DOHH2 (cell line): ENCODE results near the gene KLHL30.

ENCODE experiments used
- H3F3A ChIP-seq: fragments of 200-600 bp; sonication (generic), shearing (Covaris generic); 2 replicates; pipeline ENCODE4 v1.6.0; 2016; ENCODE audit warnings: antibody characterized with exemption, mild to moderate bottlenecking; ENCODE audit not compliant: control insufficient read depth, insufficient read depth
- H3K27ac ChIP-seq: fragments of 200-600 bp; sonication (generic); 2 replicates; pipeline ENCODE4 v1.5.1; 2014; ENCODE audit warnings: low read depth, mild to moderate bottlenecking, low read length, moderate library complexity
- H3K27me3 ChIP-seq: fragments of 200-600 bp; sonication (generic); 2 replicates; pipeline ENCODE4 v1.6.1; 2014; ENCODE audit warnings: mild to moderate bottlenecking, low read length, mixed read lengths; ENCODE audit not compliant: control insufficient read depth
- H3K36me3 ChIP-seq: fragments of 200-600 bp; sonication (generic); 2 replicates; pipeline ENCODE4 v1.6.1; 2014; ENCODE audit warnings: mild to moderate bottlenecking, low read length, moderate library complexity, mixed read lengths; ENCODE audit not compliant: control insufficient read depth
- H3K4me1 ChIP-seq: fragments of 200-600 bp; sonication (generic); 2 replicates; pipeline ENCODE4 v1.6.1; 2014; ENCODE audit warnings: mild to moderate bottlenecking, low read length, mixed read lengths; ENCODE audit not compliant: control insufficient read depth
- H3K4me2 ChIP-seq: fragments of 200-600 bp; sonication (generic); 2 replicates; pipeline ENCODE4 v1.6.0; 2014; ENCODE audit warnings: mild to moderate bottlenecking, low read length, moderate library complexity
- H3K4me3 ChIP-seq: fragments of 200-600 bp; sonication (generic); 2 replicates; pipeline ENCODE4 v1.5.1; 2014; ENCODE audit warnings: mild to moderate bottlenecking, low read length, mixed read lengths
- H3K79me2 ChIP-seq: fragments of 200-600 bp; sonication (generic); 2 replicates; pipeline ENCODE4 v1.6.1; 2014; ENCODE audit warnings: mild to moderate bottlenecking, low read length, mixed read lengths; ENCODE audit not compliant: control insufficient read depth
- H3K9me2 ChIP-seq: fragments of 200-600 bp; sonication (generic); replicated peaks from 2 replicates; pipeline ENCODE4 v1.6.1; 2014; ENCODE audit warnings: mild to moderate bottlenecking, low read length, mixed read lengths; ENCODE audit not compliant: control insufficient read depth
- H3K9me3 ChIP-seq: fragments of 200-600 bp; sonication (generic); 2 replicates; pipeline ENCODE4 v1.6.1; 2014; ENCODE audit warnings: antibody characterized with exemption, low read length, mixed read lengths; ENCODE audit not compliant: control insufficient read depth, insufficient read depth
- H4K20me1 ChIP-seq: fragments of 200-600 bp; sonication (generic); 2 replicates; pipeline ENCODE4 v1.6.0; 2014; ENCODE audit warnings: low read depth, mild to moderate bottlenecking, antibody characterized with exemption, low read length, moderate library complexity; ENCODE audit not compliant: control insufficient read depth, insufficient read depth
- EZH2phosphoT487 ChIP-seq: fragments of 200-600 bp; sonication (generic); IDR thresholded peaks from 2 replicates; pipeline ENCODE4 v1.6.1; 2017; ENCODE audit warnings: borderline replicate concordance, mild to moderate bottlenecking, antibody characterized with exemption, low read length, moderate library complexity, mixed read lengths
- TF ChIP-seq, protein P1 (sequence below): fragments of 200-600 bp; sonication (generic); IDR thresholded peaks from one replicate; pipeline ENCODE4 v1.5.1; 2014; ENCODE audit warnings: antibody characterized with exemption, mild to moderate bottlenecking, low read depth, low read length; ENCODE audit not compliant: poor library complexity, severe bottlenecking

Gene KLHL30

DNA sequence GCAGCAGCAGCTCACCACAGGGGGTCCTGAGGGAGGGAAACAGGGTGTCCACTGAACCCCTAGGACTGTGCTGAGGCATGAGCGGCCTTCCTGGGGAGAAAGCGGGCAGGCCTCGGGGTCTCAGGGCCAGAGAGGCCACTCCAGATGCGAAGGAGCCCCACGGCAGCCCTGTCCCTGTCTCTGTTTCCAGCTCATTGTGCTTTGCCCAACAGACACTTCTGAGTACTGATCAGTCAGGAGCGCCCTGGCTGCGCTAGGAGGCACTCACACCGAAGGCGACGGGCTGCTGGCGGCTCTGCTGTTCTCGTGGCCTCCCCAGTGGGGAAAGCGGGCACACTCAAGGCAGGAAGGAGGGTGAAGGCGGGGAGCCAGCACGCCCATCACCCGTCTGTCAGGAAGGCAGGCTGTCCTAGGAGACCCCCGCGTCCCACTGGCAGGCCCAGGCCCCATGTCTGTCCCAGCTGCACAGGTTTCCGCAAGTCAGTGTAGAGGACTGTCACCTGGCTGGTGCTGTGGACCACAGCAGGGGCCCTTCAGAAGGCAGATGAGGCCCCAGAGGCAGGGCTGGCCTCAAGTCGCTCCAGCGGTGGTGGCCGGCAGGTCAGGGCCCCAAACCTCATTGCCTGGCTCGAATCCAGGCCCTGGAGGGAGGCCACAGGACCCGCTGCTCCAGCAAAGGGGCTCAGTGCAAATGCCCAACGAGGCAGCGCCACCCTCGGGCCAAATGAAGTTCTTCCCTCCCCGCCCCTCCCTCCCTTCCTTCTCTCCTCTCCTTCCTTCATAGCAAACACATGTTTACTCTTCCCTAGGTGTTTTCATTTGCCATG is 31.6 kb upstream of the KLHL30 start:
- peak overlapping the region; percentile 97 for H3K4me2 ChIP-seq
- H3K9me2 ChIP-seq, result no peaks in the 10 kb centered on the region
- no peaks in the 10 kb centered on the region for H3K79me2 ChIP-seq
- peaks cover 47% of the 10 kb centered on the region for H3K4me1 ChIP-seq
- peak overlapping the region; percentile 73 for H3K4me3 ChIP-seq
- H3K27ac ChIP-seq, result peak overlapping the region; percentile 89
- H3K9me3 ChIP-seq, result no peaks in the 10 kb centered on the region
- H3F3A ChIP-seq, result peaks cover 16% of the 10 kb centered on the region
- TF ChIP-seq, protein P1, sequence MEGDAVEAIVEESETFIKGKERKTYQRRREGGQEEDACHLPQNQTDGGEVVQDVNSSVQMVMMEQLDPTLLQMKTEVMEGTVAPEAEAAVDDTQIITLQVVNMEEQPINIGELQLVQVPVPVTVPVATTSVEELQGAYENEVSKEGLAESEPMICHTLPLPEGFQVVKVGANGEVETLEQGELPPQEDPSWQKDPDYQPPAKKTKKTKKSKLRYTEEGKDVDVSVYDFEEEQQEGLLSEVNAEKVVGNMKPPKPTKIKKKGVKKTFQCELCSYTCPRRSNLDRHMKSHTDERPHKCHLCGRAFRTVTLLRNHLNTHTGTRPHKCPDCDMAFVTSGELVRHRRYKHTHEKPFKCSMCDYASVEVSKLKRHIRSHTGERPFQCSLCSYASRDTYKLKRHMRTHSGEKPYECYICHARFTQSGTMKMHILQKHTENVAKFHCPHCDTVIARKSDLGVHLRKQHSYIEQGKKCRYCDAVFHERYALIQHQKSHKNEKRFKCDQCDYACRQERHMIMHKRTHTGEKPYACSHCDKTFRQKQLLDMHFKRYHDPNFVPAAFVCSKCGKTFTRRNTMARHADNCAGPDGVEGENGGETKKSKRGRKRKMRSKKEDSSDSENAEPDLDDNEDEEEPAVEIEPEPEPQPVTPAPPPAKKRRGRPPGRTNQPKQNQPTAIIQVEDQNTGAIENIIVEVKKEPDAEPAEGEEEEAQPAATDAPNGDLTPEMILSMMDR, result peak; percentile 70
- TF ChIP-seq EZH2phosphoT487, result no peak
- no peaks in the 10 kb centered on the region for H3K36me3 ChIP-seq
- no peaks in the 10 kb centered on the region for H3K27me3 ChIP-seq
- H4K20me1 ChIP-seq, result no peaks in the 10 kb centered on the region

DNA sequence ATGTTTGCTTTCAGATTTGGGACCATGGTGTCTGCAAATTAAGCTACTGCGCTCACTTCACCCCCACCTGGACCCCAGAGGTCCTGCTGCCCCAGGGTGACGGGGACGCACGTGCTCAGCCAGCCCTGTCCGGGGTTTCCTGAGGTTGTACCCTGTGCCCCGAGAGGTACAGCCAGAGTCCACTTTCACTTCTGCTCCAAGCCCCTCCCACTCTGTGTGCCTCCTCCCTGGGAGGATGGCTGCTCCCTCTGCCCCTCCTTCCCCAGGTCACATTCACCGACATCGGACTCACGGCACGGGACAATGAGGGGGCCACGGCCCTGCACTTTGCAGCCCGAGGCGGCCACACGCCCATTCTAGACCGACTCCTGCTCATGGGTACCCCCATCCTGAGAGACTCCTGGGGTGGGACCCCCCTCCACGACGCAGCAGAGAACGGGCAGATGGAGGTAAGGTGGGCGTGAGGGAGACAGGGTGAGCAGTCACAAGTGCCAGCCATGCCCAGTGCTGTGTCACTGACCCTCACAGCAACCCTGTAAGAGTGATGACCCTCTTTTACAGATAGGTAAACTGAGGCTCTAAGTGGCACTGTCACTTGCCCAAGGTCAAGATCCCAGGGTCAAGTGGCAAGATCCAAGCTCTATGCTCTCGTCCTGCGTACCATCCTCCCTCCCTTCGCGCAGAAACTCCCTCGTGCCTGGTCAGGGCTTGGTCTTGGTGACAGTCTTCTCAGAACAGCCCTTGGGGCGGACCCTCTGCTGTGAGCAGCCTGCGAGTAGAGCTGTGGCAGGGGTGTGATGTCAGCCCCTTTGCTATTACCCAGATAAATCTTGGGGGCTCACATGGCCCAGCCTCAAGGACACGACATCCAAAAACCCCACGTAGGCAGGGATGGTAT is 30.7 kb upstream of the KLHL30 start:
- Histone ChIP-seq H3K27ac (peak overlapping the region; percentile 89), H3K4me2 (peak overlapping the region; percentile 97), H3K79me2 (no peaks in the 10 kb centered on the region), H3K4me3 (peak overlapping the region; percentile 73), H3K9me3 (0 out of 2 replicates have a peak, but pooled peaks cover 3% of the 10 kb centered on the region), H4K20me1 (no peaks in the 10 kb centered on the region), H3K36me3 (no peaks in the 10 kb centered on the region), H3K4me1 (peaks cover 47% of the 10 kb centered on the region), H3F3A (peaks cover 17% of the 10 kb centered on the region), H3K9me2 (no peaks in the 10 kb centered on the region), H3K27me3 (no peaks in the 10 kb centered on the region)
- no peak for TF ChIP-seq EZH2phosphoT487
- TF ChIP-seq, protein P1, result no peak

DNA sequence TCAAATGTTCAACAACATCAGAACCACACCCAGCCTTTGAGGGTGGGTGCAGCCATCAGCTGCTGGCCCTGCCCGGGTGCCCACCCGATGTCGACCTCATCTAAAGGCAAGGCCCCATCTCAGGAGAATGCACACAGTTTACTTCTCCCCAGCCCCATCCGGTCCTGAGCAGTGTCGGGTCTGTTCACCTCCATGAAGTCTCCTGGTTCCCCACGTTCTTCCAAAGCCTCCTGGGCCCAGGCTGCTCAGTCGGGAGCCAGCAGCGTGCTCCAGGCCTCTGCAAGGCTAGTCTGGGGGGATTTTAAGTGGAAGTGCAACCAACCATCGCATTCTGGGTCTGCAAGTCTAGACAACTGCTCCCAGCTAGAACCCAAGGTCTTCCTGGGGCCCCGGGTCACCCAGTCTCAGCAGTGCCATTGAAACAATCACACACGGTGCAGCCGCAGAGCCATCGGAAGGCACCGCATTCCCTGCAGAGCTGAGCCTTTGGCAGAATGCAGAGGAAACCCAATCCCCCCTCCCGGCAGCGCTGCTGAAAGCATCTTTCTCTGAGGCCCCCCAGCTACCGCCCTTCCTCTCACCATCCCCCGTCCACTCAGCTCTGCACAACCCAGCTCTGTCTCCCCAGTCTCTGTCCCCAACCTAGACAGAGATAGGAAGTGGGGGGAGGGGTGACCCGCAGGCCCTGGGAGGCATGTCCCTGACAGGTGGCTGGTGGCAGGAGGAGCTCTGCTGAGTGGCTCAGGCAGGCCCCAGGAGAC is 29.9 kb upstream of the KLHL30 start:
- no peaks in the 10 kb centered on the region for H4K20me1 ChIP-seq
- H3K9me3 ChIP-seq, result 0 out of 2 replicates have a peak, but pooled peaks cover 5% of the 10 kb centered on the region
- H3F3A ChIP-seq, result peaks cover 17% of the 10 kb centered on the region
- H3K4me1 ChIP-seq, result peaks cover 47% of the 10 kb centered on the region
- no peaks in the 10 kb centered on the region for H3K79me2 ChIP-seq
- no peak for TF ChIP-seq EZH2phosphoT487
- TF ChIP-seq, protein P1, result no peak
- no peaks in the 10 kb centered on the region for H3K36me3 ChIP-seq
- H3K27me3 ChIP-seq, result no peaks in the 10 kb centered on the region
- peak overlapping the region; percentile 97 for H3K4me2 ChIP-seq
- peak overlapping the region; percentile 73 for H3K4me3 ChIP-seq
- H3K27ac ChIP-seq, result peak overlapping the region; percentile 89
- no peaks in the 10 kb centered on the region for H3K9me2 ChIP-seq
